ENCODE results near the gene RHEB. TPM values are rescaled to one million over a fixed set of nuclear protein-coding genes. Genes with fewer than 3 reads are reported as not detected.

The RHEB gene
- total and polyA plus RNA-seq, 8 donors = 28.6 to 65.9 (median 35.8) TPM

DNA sequence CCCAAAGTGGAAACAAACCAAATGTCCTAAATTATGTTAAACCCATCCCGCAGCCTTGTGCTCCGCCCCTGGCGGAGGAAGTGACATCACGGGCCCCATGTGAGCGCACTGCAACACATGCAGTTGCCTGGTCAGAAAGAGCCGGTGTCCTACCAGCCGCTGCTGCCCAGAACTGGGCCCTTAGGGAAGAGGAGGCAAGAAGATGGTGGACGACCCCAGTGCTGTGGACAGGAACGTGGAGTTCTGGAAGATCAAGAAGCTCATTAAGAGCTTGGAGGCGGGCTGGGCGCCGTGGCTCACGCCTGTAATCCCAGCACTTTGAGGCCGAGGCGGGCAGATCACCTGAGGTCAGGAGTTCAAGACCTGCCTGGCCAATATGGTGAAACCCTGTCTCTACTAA lies 18.0 kb downstream of the RHEB start:
- WGBS, 2 donors = 98% methylated on average over 15 of the region's 15 CpGs
- no peaks in the 10 kb centered on the region for H3K9me3 ChIP-seq
- TF ChIP-seq, protein P1, sequence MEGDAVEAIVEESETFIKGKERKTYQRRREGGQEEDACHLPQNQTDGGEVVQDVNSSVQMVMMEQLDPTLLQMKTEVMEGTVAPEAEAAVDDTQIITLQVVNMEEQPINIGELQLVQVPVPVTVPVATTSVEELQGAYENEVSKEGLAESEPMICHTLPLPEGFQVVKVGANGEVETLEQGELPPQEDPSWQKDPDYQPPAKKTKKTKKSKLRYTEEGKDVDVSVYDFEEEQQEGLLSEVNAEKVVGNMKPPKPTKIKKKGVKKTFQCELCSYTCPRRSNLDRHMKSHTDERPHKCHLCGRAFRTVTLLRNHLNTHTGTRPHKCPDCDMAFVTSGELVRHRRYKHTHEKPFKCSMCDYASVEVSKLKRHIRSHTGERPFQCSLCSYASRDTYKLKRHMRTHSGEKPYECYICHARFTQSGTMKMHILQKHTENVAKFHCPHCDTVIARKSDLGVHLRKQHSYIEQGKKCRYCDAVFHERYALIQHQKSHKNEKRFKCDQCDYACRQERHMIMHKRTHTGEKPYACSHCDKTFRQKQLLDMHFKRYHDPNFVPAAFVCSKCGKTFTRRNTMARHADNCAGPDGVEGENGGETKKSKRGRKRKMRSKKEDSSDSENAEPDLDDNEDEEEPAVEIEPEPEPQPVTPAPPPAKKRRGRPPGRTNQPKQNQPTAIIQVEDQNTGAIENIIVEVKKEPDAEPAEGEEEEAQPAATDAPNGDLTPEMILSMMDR (IDR thresholded peaks at IDR 0.05) = no peak
- intact Hi-C loops (cut with DNase I) = no loop called here
- H3K27ac ChIP-seq = no peak overlapping the region
- no peaks in the 10 kb centered on the region for H3K36me3 ChIP-seq
- no peak overlapping the region for H3K4me3 ChIP-seq
- FAIRE-seq (no peak), DNase-seq (no peak), ATAC-seq (no peak)
- H3K4me1 ChIP-seq = peaks cover 8 to 22% (median 17%) of the 10 kb centered on the region in 3 donors
- H3K27me3 ChIP-seq = no peaks in the 10 kb centered on the region

DNA sequence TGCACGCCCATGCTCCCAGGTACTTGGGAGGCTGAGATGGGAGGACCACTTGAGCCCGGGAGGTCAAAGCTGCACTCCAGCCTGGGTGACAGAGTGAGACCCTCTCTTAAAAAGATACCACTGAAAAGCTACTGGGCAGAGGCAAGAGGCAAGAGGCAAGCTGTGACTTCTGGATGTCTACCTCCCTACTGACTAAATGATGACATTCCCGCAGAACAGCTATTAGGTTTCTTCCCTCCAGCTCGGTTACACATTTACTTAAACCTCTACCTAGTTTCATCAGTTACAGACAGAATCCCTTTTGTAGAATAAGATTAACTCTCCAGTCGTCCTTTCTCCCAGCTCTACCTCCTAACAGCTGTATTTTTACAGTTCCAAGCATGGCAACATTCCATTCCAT lies 21.2 kb downstream of the RHEB start:
- FAIRE-seq (no peak), DNase-seq (no peak), ATAC-seq (no peak)
- intact Hi-C loops (cut with DNase I) = no loop called here
- Histone ChIP-seq H3K4me3 (no peak overlapping the region), H3K4me1 (peaks cover 21 to 40% (median 38%) of the 10 kb centered on the region in 3 donors), H3K27ac (no peak overlapping the region), H3K36me3 (no peaks in the 10 kb centered on the region), H3K9me3 (no peaks in the 10 kb centered on the region), H3K27me3 (no peaks in the 10 kb centered on the region)
- 59% methylated on average over 5 of the region's 5 CpGs for WGBS, 2 donors
- TF ChIP-seq, protein P1 (IDR thresholded peaks at IDR 0.05) = no peak

DNA sequence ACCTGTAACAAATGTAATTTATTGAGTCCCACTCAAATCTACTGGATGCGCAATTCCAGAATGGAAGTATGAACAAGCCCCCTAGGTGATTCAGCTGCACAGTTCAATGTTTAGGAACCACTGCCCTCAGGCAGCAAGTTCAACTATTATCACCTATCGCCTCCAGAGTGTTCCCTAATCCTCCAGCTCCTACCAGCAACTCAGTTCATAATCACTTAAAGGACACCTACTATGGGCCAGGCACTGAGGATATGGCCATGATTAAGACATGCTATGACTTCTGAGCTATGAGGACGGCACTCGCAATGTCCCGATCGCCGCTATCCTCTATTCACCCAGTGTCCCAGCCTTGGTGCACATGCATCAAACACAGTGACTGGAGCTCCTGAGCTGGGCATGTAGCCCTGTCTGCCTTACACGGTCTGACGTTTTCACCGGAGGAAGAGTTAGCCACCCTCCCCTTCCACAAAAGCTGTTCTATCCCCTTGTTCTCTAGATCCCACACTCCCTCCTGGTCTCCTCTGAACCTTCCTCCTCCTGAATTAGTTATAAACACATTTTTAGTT lies 22.3 kb downstream of the RHEB start:
- TF ChIP-seq, protein P1 (IDR thresholded peaks at IDR 0.05) = no peak
- Histone ChIP-seq H3K4me1 (peaks cover 22 to 41% (median 36%) of the 10 kb centered on the region in 3 donors), H3K27me3 (no peaks in the 10 kb centered on the region), H3K4me3 (no peak overlapping the region), H3K27ac (peak overlapping the region in 1 of 4 donors; percentile 10), H3K36me3 (no peaks in the 10 kb centered on the region), H3K9me3 (no peaks in the 10 kb centered on the region)
- no peak for DNase-seq
- 82 to 88% methylated on average over 10 of the region's 10 CpGs for WGBS, 2 donors
- FAIRE-seq = no peak
- no peak for ATAC-seq
- intact Hi-C loops (cut with DNase I) = no loop called here

DNA sequence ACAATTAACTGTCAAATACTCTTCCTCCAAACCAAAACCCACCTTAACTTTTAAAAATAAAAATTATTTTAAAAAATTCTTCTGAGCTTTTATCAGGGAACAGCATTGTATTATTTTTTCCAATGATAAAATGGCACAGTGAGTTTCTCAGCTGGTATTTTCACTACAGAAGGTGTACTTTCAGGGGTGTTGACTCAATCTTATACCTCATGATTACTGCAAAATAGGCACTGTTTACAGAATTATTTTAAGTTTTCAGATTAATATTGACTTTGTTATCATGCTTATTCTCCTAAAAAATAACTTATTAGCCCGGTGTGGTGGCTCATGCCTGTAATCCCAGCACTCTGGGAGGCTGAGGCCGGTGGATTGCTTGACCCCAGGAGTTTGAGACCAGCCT lies 24.3 kb downstream of the RHEB start:
- H3K9me3 ChIP-seq = no peaks in the 10 kb centered on the region
- peak; percentile 33 to 72 (median 54) for ATAC-seq
- H3K27me3 ChIP-seq = no peaks in the 10 kb centered on the region
- TF ChIP-seq, protein P1 (IDR thresholded peaks at IDR 0.05) = no peak
- no peak for DNase-seq
- peak overlapping the region in 2 of 4 donors; percentile 80 to 83 for H3K27ac ChIP-seq
- no peak overlapping the region for H3K4me3 ChIP-seq
- no peak for FAIRE-seq
- H3K4me1 ChIP-seq = peaks cover 26 to 48% (median 48%) of the 10 kb centered on the region in 3 donors
- intact Hi-C loops (cut with DNase I) = no loop called here
- no peaks in the 10 kb centered on the region for H3K36me3 ChIP-seq
- WGBS, 2 donors = 43 to 74% methylated on average over 2 of the region's 2 CpGs

All from pancreas (tissue), 10 donors.